GM18951 (cell line): Measurements from ENCODE around the gene TH.
"Not testable (repeated sequence)": the region's sequence is repeated elsewhere in the genome, so short reads cannot be mapped to it uniquely, and the experiment has no call there.

Source experiments
- POLR2A ChIP-seq: IDR thresholded peaks from 4 replicates; pipeline ENCODE4 v1.6.1; 2011; ENCODE audit warnings: mild to moderate bottlenecking; ENCODE audit not compliant: insufficient read length, insufficient read depth; ENCODE audit errors: extremely low read depth
- in situ Hi-C: fragments of 300-500 bp; cut with MboI; formaldehyde crosslinking; loops from one replicate; pipeline ENCODE4 v1.12.0; 2022; ENCODE audit warnings: low sequenced_read_pairs, mixed read lengths, inconsistent platforms; ENCODE audit not compliant: unreplicated experiment

The TH gene

GRCh38 chr11:2186669-2187279, 15.2 kb upstream of the TH start:
- TF ChIP-seq POLR2A: no peak
- in situ Hi-C loops: no loop called here

- in situ Hi-C loops: no loop called here
- TF ChIP-seq POLR2A: no peak
Observed at GRCh38 chr11:2185324-2186085, 13.9 kb upstream of the TH start.

- TF ChIP-seq POLR2A: no peak
- in situ Hi-C loops: no loop called here
Observed at GRCh38 chr11:2182692-2183474, 11.3 kb upstream of the TH start.

- no peak for TF ChIP-seq POLR2A
- in situ Hi-C loops: no loop called here
Observed at GRCh38 chr11:2182075-2182474, 10.5 kb upstream of the TH start.

GRCh38 chr11:2180789-2181370, 9.3 kb upstream of the TH start:
- in situ Hi-C loops: no loop called here
- no peak for TF ChIP-seq POLR2A

- in situ Hi-C loops: no loop called here
Observed at GRCh38 chr11:2180347-2180746, 8.7 kb upstream of the TH start.

GRCh38 chr11:2179516-2179915, 7.9 kb upstream of the TH start:
- no peak for TF ChIP-seq POLR2A
- in situ Hi-C loops: no loop called here

More at GRCh38 chr11:2180347-2180746, 8.7 kb upstream of the TH start:
- TF ChIP-seq POLR2A: no peak

GRCh38 chr11:2178906-2179494, 7.4 kb upstream of the TH start:
- TF ChIP-seq POLR2A: no peak
- in situ Hi-C loops: no loop called here

GRCh38 chr11:2178055-2178773, 6.6 kb upstream of the TH start:
- in situ Hi-C loops: not testable (repeated sequence)

- TF ChIP-seq POLR2A: no peak
- in situ Hi-C loops: no loop called here
Observed at GRCh38 chr11:2177076-2177475, 5.5 kb upstream of the TH start.

- TF ChIP-seq POLR2A: no peak
- in situ Hi-C loops: no loop called here
Observed at GRCh38 chr11:2176389-2176900, 4.8 kb upstream of the TH start.

GRCh38 chr11:2175659-2176058, 4.0 kb upstream of the TH start:
- in situ Hi-C loops: no loop called here
- TF ChIP-seq POLR2A: no peak

- no peak for TF ChIP-seq POLR2A
- in situ Hi-C loops: loop anchor here (25.0 kb wide), 1 partner anchor 487 kb away; the partner anchor contains the start of gene KRTAP5-6
Observed at GRCh38 chr11:2174361-2174760, 2.7 kb upstream of the TH start.
